Cardiac septum (tissue), 1 donor: Measurements from ENCODE around the gene NPIPB9. TPM values are rescaled to one million over a fixed set of nuclear protein-coding genes. Genes with fewer than 3 reads are reported as not detected.
A peak's percentile ranks its signal among the peaks of the same experiment; 100 is the strongest.
"Not testable (repeated sequence)": the region's sequence is repeated elsewhere in the genome, so short reads cannot be mapped to it uniquely, and the experiment has no call there.

ENCODE experiments used
- DNase-seq: peaks from one replicate; pipeline ENCODE4 v3.0.0-alpha.2; 2020; ENCODE audit warnings: low spot score
- intact Hi-C: fragments of 100-400 bp; cut with DNase I; formaldehyde crosslinking; loops from one replicate; pipeline ENCODE4 v1.14.0; 2022
- long read RNA-seq: library from polyadenylated mRNA; unstranded; transcript quantifications from one replicate; pipeline ENCODE4 v2.0.0, GENCODE V29; 2021
- total RNA-seq: library from RNA; stranded (reverse); fragmentation: NEBNext Ultra II Directional; extraction: Animal tissue kit (Norgen Biotek cat#: 25700); gene quantifications from one replicate; pipeline ENCODE4 v1.2.1, GENCODE V29; 2021
- donor health status: DM: no; HTN: no; CAD: no.

Gene NPIPB9
- 1.6 TPM for total RNA-seq
- long read RNA-seq: 0 reads

DNA sequence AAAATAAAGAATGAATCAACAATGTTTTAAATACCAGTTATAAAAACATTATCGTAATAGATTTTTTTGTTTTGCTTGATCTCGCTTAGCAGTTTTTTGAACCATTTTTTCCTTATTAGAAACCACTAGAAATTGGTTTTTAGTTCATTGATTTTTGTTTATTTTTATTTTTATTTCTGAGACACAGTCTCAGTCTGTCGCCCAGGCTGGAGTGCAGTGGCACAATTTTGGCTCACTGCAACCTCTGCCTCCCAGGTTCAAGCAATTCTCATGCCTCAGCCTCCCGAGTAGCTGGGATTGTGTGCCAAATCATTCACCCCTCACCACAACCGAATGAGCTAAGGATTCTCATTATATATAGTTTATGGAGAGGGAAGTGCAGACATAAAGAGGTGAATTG is at the start of gene NPIPB9:
Gene NPIPB9, plus strand, starts transcription at position 301 of the 400 bp plus-strand sequence.
- intact Hi-C loops, DNase-seq: not testable (repeated sequence)

DNA sequence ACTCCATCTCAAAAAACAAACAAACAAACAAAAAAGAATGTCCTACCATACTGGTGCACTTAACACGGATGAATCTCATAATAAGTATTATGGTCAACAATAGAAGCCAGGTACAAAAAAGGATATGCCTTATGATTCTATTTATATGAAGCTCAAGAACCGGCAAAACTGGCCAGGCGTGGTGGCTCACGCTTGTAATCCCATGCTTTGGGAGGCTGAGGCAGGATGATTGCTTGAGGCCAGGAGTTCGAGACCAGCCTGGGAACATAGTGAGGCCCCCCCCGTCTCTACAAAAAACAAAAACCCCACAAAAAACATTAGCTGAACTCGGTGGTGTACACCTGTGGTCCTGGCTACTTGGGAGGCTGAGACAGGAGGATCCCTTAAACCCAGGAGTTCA is 47.3 kb upstream of the NPIPB9 start:
- intact Hi-C loops, DNase-seq: not testable (repeated sequence)

DNA sequence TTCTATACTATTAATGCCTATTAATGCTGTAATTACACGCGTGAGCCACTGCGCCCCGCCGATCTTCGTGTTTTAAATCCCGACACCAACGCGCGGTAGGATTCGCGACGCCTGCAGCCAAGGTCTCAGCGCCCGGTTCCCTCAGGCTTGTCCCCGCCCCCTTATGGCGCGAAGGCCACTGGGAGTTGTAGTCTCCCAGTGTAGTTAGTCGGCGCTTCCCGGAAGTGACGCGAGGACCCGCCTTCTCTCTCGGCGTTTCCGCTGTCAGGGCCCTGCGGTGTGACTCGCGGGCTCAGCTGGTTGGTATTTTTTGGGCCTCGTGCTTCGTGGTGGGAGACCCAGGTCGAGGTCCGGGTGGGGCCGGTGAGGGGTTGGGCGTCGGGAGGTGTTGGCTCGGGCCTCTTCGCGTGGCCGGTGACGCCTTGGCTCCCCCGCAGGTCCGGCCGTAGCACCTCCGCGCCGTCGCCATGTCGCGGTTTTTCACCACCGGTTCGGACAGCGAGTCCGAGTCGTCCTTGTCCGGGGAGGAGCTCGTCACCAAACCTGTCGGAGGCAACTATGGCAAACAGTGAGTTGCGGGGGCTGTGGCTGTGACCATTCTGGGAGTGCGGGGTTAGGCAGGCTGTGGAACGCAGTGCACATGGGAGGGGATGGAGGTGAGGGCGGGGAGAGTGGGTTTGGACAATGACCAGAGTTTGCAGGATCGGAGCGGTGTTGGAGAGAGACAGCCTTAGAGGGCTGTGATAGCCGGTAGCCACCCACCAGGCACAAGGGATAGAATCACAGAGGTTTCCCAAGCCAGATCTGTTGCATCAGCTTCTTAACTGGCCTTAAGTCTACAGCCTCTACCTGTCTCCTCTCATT is 40.1 kb upstream of the NPIPB9 start, which contains the start of gene EIF3C:
Gene EIF3C, plus strand, starts transcription at position 245 of the 864 bp plus-strand sequence. Its CDS starts 223 bp downstream, at position 468.
- intact Hi-C loops: not testable (repeated sequence)

DNA sequence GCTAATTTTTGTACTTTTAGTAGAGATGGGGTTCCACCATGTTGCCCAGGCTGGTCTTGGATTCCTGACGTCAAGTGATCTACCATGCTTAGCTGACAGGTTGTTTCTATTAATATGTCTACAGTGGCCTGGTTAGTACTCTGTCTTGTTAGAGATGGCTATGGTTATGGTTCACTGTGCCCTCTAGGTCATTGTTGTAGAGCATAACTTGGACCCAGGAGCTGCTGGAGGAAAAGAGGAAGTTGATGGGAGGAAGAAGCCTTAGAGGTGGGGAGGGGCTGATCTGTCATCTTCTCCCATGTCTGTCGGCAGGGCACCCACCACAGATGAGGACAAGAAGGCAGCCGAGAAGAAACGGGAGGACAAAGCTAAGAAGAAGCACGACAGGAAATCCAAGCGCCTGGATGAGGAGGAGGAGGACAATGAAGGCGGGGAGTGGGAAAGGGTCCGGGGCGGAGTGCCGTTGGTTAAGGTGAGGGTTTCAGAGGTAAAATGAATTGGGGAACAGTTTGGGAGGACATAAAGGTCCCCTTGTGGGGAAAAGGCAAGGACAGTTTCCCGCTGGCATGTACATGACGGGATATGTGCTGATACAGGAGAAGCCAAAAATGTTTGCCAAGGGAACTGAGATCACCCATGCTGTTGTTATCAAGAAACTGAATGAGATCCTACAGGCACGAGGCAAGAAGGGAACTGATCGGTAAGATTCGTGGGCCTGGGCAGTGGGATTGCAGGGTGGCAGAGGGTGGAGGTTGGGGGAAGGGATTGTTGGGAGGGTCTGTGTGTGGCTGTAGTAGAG is 28.5 kb upstream of the NPIPB9 start:
- intact Hi-C loops, DNase-seq: not testable (repeated sequence)

More for the DNA sequence above, 40.1 kb upstream of the NPIPB9 start, which contains the start of gene EIF3C:
- not testable (repeated sequence) for DNase-seq

DNA sequence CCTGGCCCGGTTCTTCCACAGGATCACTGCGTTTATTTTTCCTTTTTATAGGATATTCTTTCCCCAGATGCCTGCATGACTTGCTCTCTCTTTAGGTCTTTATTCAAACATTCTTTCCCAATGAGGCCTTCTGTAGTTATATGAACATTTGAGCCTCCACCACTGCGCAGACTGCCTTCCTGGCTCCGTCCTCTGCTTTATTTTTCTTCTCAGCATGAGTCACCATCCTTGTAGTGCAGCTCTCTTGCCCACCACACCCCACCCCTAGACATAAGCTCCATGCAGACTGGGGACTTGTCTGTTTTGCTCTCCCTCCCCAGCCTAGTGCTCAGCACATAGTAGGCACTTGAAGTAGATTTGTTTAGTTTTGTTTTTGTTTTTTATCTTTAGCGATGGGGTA is 20.3 kb upstream of the NPIPB9 start:
- DNase-seq, intact Hi-C loops: not testable (repeated sequence)

DNA sequence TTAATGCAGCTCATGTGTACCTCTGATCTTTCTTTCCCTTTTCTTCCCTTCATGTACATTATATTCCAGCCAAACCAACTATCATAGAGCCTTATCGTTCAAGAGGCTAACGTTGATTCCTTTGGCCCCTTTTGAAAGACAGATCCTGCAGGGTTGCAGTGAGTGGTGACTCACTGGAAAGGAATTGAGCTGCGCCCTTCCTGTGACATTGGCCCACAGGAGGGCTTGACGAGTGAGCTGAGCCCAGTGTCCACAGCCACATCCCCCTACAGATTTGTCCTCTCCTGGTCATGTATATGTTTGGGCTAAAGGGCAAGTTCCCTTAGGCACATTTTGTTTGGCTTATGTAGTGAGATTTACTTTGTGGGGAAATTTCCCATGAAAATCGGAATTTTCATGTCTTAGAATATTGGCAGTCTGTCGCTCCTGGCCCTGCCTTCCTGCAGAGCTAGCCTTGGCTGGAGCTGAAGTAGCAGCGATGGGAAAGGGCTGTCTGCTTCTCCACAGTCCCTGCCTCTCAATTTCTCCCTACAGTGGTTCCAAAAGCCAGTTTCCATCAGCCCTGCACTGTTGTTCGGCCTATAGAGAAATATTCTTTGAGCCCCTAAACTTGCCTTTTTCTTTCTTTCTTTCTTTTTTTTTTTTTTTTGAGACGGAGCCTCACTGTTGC is 19.0 kb upstream of the NPIPB9 start:
- DNase-seq, intact Hi-C loops: not testable (repeated sequence)

DNA sequence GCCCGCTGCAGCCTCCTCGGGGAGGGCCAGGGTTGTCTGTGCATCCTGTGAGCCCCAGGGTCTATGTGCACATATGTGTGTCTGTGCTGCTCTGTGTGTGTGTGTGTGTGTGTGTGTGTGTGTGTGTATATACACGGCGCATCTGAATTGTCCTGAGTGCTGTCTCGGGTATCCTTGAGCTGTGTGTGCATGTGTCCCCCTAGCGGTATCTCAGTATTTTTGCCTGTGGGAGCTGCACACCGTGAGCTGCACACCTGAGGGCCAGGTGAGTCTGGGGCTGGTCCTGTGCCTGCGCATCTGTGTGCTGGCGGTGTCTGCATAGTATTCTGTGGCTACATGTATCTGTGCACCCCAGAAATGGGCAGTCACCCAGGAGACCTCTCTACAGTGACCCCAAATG is 11.8 kb upstream of the NPIPB9 start:
- DNase-seq, intact Hi-C loops: not testable (repeated sequence)

DNA sequence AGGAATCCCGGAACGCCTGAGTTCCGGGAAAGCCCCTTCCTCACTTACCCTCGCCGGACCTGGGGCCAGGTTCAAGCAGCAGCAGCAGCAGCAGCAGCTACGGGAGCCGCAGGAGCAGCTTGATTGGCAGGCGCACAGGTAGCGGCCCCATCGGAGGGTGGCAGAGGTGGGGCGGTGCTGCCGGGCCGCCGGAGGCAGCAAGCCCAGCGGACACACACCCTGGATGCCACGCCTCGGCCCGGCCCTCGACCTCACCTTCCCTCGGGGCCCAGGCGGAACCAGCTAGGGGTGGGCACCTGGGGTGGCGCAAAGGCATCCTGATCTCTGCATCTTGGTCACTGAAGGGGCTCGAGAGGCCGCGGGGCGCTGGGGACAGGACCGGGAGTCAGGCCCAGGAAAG is 11.0 kb upstream of the NPIPB9 start:
- DNase-seq, intact Hi-C loops: not testable (repeated sequence)

DNA sequence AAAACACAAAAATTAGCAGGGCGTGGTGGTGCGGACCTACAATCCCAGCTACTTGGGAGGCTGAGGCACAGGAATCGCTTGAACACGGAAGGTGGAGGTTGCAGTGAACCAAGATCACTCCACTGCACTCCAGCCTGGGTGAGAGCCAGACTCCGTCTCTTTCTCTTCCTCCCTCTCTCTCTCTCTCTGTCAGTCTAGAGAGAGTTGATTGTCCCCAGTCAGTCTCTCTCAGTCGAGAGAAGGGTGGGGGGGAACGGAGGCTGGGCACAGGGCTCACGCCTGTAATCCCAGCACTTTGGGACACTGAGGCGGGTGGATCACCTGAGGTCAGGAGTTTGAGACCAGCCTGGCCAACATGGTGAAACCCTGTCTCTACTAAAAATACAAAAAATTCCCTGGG is 10.3 kb upstream of the NPIPB9 start:
- intact Hi-C loops, DNase-seq: not testable (repeated sequence)

DNA sequence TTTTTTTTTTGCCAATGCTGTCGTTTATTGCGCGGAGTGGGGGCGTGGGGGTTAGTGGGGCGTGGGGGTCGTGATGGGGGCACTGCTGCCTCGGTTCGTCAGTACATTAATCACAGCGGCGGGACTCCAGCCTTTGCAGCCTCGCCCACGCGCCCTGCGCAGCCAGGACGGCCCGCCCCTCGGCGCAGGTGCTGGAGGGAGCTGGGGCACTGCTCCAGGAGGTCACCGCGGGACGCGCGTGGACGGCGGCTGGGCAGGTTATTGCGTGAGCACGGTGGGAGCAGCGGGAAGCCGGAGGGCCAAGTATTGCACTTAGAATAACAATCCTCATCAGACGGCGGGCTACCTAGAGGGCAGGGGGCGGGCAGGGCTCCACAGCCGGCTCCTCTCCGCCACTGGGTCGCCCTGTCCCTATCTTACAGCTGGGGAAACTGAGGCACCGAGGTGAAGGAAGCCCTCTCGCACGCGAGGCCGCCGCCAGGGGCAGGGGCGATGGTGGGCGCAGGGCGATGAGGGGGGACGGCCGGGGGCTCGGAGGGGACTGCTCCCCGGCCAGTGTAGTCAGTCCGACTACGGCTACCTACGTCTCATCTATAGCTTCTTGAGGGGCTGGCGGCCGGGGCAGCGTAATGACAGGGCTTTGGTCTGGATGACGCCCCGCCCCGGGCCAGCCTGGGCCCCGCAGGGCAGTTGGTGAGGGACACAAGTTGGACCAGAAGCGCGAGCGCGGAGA is 4.8 kb upstream of the NPIPB9 start:
- intact Hi-C loops, DNase-seq: not testable (repeated sequence)

DNA sequence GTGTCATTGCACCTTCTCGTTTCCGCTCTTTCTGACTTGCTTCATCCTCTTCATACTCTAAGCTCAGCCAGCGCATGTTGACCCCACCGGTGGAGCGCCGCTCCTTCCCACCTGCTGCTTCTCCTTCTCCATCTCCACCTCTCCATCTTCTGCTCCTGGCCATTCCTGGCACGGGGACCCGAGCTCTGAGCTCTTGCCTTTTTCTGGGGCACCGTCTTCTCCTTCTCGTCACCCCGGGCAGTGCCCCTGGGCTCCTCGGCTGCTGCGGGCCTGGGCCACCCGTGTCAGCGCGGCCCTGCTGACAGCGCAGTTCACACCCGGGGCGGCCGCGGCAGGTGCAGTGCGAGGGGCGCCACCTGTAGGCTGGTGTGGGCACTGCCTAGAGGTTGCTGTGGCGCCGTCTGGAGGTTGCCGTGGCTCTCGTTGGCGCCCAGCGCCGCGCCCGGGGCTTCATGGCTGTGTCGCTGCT is 1.6 kb upstream of the NPIPB9 start:
- intact Hi-C loops: not testable (repeated sequence)
- peak; percentile 51 for DNase-seq

DNA sequence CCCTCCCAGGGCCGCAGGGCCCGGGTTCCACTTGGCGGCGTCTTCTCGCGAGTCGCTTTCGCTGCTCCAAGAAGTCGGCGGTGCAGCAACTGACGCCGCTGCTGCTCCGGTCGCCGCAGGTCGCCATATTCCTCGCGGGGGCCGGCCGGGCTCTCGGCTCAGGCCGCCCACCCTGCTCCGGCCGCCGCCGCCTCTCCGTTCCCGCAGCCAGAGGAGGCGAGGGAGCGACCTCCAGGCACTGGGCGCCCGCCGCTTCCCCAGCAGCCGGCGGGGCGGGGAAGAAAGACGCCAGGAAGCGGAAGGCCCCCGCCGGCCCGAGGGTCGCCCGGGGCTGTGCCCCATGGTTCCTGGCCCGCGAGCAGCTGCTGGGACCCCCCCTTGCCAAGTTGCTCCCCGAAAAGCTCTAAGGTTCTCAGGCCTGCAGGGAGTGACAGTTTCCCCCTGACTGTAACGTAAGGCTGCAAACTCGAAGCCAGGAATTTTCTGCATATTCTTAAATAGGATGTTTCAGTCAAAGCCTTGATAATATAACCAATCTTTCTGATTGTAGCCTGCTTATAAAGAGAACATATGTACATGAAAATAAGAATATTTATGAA is 1.0 kb upstream of the NPIPB9 start:
- DNase-seq, intact Hi-C loops: not testable (repeated sequence)

DNA sequence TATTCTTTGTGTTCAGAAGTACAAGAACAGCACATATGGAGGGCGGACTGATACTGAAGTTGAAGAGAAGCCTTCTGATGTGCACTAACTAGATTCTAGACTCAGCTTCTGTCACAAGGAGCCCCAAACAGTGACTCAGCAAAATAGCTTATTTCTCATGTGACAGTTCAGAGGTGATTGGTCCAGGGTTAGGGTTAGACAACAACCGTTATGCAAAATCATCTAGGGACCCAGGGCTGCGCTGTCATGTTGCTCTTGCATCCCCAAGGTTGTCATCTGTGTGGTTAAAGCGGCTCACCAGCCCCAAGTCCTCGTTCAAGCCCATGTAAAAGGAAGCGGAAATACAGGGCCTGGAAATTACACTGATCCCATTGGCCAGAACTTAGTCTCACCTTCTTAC is 30.1 kb downstream of the NPIPB9 start:
- DNase-seq, intact Hi-C loops: not testable (repeated sequence)

DNA sequence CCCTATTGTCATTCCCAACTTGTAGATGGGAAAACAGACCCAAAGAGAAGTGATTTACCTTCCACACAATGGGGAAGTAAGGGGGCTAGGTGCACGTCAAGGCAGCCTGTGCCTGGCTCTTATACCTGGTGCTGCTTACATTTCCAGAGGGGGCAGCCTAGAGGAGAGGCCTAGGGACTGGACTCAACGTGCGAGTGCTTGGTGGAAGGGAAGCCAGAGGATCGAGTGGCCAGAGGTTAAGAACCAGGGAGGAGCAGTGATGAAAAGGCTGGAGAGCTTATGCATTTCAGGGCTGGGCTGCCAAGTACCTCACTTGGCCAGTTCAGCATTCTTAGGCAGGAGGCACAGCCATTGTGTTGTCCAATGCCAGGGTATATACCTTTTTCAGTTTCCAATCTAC is 30.8 kb downstream of the NPIPB9 start:
- intact Hi-C loops, DNase-seq: not testable (repeated sequence)

DNA sequence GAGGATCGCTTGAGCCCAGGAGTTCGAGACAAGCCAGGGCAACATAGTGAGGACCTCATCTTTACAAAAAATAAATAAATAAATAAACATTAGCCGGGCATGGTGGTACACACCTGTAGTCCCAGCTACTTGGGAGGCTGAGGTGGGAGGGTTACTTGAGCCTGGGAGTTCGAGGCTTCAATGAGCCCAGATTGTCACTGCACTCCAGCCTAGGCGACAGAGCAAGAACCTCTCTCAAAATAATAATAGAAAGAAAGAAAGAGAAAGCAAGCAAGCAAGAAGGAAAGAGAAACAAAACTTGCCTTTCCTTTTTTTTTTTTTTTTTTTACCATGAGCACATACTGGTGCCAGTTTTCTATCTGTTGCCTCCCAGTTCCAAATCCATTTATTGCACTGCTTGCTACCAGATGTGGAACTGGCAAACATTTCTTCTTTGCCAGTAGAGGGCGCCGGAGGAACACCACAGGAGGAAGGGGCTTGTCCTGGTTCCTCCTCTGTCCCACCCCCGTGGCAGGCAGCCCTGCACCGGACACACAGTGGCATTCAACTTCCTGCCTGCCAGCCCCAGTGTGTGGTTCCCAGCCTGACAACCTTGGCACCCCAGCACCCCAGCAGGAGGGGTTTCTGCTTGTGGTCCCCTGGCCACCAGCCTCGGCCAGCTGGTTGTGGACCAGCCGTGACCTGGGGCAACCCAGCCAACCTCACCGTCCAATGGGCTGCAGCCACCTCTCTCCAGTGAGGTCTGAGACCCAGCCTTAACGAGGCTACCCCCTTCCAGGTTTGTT is 50.8 kb downstream of the NPIPB9 start:
- intact Hi-C loops: not testable (repeated sequence)
- peak; percentile 78 for DNase-seq

DNA sequence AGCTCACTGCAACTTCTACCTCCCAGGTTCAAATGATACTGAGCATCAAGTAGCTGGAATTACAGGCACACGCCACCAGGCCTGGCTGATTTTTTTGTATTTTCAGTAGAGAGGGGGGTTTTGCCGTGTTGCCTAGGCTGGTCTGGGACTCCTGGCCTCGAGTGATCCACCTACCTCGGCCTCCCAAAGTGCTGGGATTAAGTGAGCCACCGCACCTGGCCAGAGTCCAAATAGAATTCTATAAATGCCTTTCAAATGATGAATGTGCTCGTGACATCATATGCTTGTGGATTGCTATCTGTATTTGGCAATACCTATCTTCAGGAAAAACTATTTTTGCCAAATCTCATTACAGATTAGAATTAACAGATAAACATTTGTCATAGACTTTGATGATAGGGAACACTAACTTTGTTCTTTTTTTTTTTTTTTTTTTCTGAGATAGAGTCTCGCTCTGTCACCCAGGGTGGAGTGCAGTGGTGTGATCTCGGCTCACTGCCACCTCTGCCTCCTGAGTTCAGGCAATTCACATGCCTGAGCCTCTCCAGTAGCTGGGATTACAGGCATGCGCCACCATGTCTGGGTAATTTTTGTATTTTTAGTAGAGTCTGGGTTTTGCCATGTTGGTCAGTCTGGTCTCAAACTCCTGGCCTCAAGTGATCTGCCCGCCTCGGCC is 56.0 kb downstream of the NPIPB9 start:
- intact Hi-C loops, DNase-seq: not testable (repeated sequence)

DNA sequence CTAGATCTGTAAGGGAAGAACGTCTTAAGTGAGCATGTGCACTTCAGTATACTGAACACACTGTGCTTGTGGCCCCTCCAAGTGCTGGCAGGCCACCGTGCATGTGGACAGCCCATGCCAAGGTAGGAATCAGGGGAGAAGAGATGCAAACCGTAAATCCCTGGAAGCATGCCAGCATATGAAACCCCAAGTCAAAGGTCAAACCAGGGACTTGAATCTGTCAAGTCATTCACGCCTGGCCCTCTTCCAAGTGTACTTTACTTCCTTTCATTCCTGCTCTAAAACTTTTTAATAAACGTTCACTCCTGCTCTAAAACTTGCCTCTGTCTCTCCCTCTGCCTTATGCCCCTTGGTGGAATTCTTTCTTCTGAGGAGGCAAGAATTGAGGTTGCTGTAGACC is 68.4 kb downstream of the NPIPB9 start:
- intact Hi-C loops: loop anchor here (5.0 kb wide), 2 partner anchors 127 to 283 kb away; partner anchors contain the start of gene NUPR1

More for the DNA sequence above, 68.4 kb downstream of the NPIPB9 start:
- no peak for DNase-seq
